ENCODE measurements around the gene EML4.

GRCh38 chr2:42186945-42187632, 17.9 kb downstream of the EML4 start:
- TF ChIP-seq CTCF (conservative IDR thresholded peaks at IDR 0.05) (no peak), EZH2 (IDR thresholded peaks at IDR 0.05; ENCODE audit: low read depth) (no peak)
